ENCODE measurements around the gene DPY19L1.
"Not testable (repeated sequence)": the region's sequence is repeated elsewhere in the genome, so short reads cannot be mapped to it uniquely, and the experiment has no call there.

The DPY19L1 gene

DNA sequence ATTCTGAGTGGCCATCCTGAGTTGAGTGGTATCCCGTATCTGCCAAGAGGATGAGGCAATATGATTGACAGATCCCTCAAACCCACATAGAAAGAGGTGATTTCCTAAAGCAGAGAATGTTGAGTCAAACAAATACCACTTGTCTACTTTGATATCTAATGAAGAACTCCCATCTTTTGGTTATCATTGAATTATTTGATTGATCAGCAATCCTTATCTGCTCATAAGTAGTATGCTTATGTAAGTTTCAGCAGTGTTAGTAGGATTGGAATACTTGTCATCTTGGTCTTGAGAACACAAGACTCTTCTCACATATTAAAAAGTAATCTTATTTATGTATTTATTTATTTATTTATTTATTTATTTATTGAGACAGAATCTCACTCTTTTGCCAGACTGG, 147.3 kb downstream of the DPY19L1 start:
- ChIA-PET POLR2A (no interaction called here), CTCF (interaction anchor here (1.4 kb wide), 1 partner anchor 11 kb away, joined by 4 read pairs; no protein-coding TSS in a partner anchor)
- no peak for DNase-seq (ENCODE audit: extremely low spot score)
- TF ChIP-seq, protein P1, sequence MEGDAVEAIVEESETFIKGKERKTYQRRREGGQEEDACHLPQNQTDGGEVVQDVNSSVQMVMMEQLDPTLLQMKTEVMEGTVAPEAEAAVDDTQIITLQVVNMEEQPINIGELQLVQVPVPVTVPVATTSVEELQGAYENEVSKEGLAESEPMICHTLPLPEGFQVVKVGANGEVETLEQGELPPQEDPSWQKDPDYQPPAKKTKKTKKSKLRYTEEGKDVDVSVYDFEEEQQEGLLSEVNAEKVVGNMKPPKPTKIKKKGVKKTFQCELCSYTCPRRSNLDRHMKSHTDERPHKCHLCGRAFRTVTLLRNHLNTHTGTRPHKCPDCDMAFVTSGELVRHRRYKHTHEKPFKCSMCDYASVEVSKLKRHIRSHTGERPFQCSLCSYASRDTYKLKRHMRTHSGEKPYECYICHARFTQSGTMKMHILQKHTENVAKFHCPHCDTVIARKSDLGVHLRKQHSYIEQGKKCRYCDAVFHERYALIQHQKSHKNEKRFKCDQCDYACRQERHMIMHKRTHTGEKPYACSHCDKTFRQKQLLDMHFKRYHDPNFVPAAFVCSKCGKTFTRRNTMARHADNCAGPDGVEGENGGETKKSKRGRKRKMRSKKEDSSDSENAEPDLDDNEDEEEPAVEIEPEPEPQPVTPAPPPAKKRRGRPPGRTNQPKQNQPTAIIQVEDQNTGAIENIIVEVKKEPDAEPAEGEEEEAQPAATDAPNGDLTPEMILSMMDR (IDR thresholded peaks at IDR 0.05; ENCODE audit: control extremely low read depth, extremely low read depth, low read depth, missing control alignments) = no peak

DNA sequence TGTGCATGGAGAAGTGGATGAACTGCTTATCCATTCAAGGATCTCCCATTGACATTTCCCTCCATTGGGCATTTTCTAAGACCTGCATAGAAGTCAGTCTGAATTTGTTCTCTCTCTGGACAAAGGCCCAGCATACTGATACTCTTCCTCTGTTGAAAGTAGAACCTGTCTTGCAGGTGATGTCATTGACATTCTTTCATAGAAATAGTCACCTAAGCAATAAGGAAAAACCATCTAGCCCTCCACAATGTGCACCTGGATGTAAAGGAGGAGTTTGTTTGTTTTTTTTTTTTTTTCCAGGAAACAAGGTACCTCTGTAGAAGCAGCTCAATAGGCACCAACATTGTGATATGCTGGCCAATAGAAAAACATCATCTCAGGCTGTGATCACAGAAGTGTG, 150.4 kb downstream of the DPY19L1 start:
- no peak for DNase-seq (ENCODE audit: extremely low spot score)
- ChIA-PET POLR2A (no interaction called here), CTCF (no interaction called here)
- TF ChIP-seq, protein P1 (IDR thresholded peaks at IDR 0.05; ENCODE audit: control extremely low read depth, extremely low read depth, low read depth, missing control alignments) = no peak

DNA sequence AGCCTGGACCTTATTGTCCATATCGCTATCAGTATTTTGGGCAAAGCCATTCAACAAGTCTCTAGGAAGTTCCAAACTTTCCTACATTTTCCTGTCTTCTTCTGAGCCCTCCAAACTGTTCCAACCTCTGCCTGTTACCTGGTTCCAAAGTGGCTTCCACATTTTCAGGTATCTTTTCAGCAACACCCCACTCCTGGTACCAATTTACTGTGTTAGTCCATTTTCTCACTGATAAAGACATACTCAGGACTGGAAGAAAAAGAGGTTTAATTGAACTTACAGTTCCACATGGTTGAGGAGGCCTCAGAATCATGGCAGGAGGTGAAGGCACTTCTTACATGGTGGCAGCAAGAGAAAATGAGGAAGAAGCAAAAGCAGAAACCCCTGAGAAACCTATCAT, 153.4 kb downstream of the DPY19L1 start:
- DNase-seq (ENCODE audit: extremely low spot score); POLR2A ChIA-PET; CTCF ChIA-PET: not testable (repeated sequence)

DNA sequence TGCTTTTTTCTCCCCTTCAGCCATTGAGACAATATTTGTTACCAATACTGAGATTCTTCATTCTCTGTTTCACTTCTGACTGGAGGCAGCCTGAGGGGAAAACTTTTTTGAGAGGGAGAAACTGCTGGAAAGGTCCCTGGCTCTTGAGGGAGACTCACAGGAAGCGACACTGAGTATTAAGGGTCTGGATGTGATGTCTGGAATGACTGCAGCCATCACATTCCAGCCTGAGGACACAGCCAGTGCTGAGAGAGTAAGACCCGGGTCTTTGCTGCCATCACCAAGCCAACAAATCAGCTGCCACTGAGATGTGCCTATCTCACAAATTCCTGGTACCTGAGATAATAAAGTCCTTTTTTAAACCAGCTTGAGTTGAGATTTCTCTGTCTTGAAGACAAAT, 157.4 kb downstream of the DPY19L1 start:
- POLR2A ChIA-PET = no interaction called here
- no peak for DNase-seq (ENCODE audit: extremely low spot score)
- CTCF ChIA-PET = no interaction called here
- TF ChIP-seq, protein P1 (IDR thresholded peaks at IDR 0.05; ENCODE audit: control extremely low read depth, extremely low read depth, low read depth, missing control alignments) = no peak

DNA sequence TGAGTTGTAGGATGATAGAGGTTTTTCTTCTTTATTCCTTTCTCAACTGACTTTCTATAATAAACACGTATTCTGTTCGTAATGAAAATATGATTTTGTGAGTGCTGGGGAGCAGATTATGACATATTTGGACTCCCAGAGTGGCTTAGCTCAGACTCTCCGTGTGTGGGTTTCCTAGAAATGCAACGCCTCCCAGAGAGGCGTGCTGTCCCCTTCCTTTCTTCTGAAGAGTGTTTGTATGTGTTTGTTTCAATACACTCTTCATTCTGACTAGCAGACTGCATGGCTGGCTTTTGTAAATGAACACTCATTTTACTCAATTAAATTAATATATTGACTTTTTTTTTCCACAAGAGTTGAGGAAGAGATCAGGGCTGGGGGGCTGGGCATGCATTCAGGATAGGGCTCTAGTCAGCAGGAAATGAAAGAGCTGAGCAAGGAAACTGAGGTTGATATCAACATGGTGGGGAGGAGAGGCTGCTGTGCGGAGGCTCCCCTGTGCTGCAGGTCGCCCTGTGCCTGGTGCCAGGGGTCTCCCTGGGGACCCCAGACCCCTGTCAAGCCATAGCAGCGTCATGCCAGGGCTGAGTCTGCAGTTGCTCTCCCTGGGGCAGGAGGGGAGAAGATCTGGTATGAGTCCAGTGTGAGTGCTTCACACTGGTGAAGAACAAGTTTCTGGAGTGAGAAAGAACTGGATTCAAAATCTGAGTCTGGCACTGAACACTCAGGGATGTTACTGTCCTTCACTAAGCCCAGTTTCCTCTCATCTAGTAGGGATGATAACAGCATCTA, 158.1 kb downstream of the DPY19L1 start:
- DNase-seq (ENCODE audit: extremely low spot score); POLR2A ChIA-PET; CTCF ChIA-PET: not testable (repeated sequence)

All from GM10248 (cell line).